Astrocyte (in vitro differentiated cells and primary cell): ENCODE results near the gene CPEB4.

Experiments
- EZH2 ChIP-seq: IDR thresholded peaks from 2 replicates; pipeline ENCODE4 v1.6.1; 2012; ENCODE audit warnings: mild to moderate bottlenecking, low read length, inconsistent platforms; ENCODE audit not compliant: insufficient read depth
- TF ChIP-seq, protein P1 (sequence below): IDR thresholded peaks from 2 replicates; pipeline ENCODE4 v1.5.1; 2011; ENCODE audit warnings: low read depth, mild to moderate bottlenecking, inconsistent platforms, low read length, moderate library complexity; ENCODE audit not compliant: insufficient read depth

DNA sequence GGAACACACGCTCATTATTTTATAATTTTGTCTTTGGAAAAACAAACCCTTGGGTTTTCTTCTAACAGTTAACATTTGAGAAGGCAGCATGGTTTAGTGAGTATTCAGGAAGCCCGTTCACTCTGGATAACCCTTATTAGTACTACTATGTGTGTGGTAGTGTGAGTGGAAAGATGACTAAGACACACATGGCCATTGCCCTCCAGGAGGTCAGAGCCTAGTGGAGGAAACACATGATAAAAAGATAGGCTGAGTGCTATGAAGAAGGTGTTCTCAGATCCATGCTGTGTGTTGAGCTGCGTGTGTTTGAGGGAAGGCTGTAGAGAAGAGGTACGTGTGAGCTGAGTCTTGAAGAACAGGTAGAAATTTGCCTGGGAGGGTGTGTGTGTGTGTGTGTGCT, 109.2 kb downstream of the CPEB4 start:
- TF ChIP-seq, protein P1, sequence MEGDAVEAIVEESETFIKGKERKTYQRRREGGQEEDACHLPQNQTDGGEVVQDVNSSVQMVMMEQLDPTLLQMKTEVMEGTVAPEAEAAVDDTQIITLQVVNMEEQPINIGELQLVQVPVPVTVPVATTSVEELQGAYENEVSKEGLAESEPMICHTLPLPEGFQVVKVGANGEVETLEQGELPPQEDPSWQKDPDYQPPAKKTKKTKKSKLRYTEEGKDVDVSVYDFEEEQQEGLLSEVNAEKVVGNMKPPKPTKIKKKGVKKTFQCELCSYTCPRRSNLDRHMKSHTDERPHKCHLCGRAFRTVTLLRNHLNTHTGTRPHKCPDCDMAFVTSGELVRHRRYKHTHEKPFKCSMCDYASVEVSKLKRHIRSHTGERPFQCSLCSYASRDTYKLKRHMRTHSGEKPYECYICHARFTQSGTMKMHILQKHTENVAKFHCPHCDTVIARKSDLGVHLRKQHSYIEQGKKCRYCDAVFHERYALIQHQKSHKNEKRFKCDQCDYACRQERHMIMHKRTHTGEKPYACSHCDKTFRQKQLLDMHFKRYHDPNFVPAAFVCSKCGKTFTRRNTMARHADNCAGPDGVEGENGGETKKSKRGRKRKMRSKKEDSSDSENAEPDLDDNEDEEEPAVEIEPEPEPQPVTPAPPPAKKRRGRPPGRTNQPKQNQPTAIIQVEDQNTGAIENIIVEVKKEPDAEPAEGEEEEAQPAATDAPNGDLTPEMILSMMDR: no peak
- TF ChIP-seq EZH2: no peak
